NT2/D1 (cell line): Measurements from ENCODE around the gene CRY2.

Experiments
- SUZ12 ChIP-seq: IDR thresholded peaks from 2 replicates; pipeline ENCODE4 v1.6.1; 2011; ENCODE audit not compliant: insufficient read length, insufficient read depth; ENCODE audit errors: extremely low read depth
- YY1 ChIP-seq: IDR thresholded peaks from 2 replicates; pipeline ENCODE4 v1.6.1; 2011; ENCODE audit not compliant: insufficient read length, insufficient read depth

- TF ChIP-seq YY1, result no peak
- TF ChIP-seq SUZ12, result no peak
Observed at GRCh38 chr11:45905095-45905494, 57.8 kb downstream of the CRY2 start.
